Neuronal stem cell (in vitro differentiated cells): Measurements from ENCODE around the gene CCDC160.
"Not testable (repeated sequence)": the region's sequence is repeated elsewhere in the genome, so short reads cannot be mapped to it uniquely, and the experiment has no call there.

Experiments
- DNase-seq: peaks from one replicate; pipeline ENCODE4 v3.0.0-alpha.2; 2013; ENCODE audit warnings: low spot score
- H2AFZ ChIP-seq: one replicate; pipeline ENCODE4 v1.6.1; 2013; ENCODE audit warnings: mild to moderate bottlenecking, low read length, inconsistent platforms
- H2AK5ac ChIP-seq: 2 replicates; pipeline ENCODE4 v1.6.1; 2013; ENCODE audit warnings: low read depth, mild to moderate bottlenecking, inconsistent platforms, low read length, moderate library complexity, mixed read lengths
- H2BK120ac ChIP-seq: 2 replicates; pipeline ENCODE4 v1.6.1; 2013; ENCODE audit warnings: low read depth, mild to moderate bottlenecking, inconsistent platforms, low read length, moderate library complexity, mixed read lengths
- H2BK12ac ChIP-seq: one replicate; pipeline ENCODE4 v1.6.1; 2013; ENCODE audit warnings: low read length, inconsistent platforms
- H2BK15ac ChIP-seq: 2 replicates; pipeline ENCODE4 v1.6.1; 2013; ENCODE audit warnings: mild to moderate bottlenecking, low read length, inconsistent platforms, mixed read lengths
- H2BK5ac ChIP-seq: one replicate; pipeline ENCODE4 v1.6.1; 2013; ENCODE audit warnings: inconsistent platforms, mild to moderate bottlenecking, low read length, moderate library complexity
- H3K14ac ChIP-seq: one replicate; pipeline ENCODE4 v1.6.1; 2013; ENCODE audit warnings: low read length, inconsistent platforms
- H3K18ac ChIP-seq: 2 replicates; pipeline ENCODE4 v1.6.1; 2013; ENCODE audit warnings: low read length, inconsistent platforms
- H3K23ac ChIP-seq: 2 replicates; pipeline ENCODE4 v1.6.1; 2013; ENCODE audit warnings: low read depth, mild to moderate bottlenecking, mixed read lengths, low read length, inconsistent platforms; ENCODE audit not compliant: poor library complexity
- H3K27ac ChIP-seq: replicated peaks from 3 replicates; pipeline ENCODE4 v1.5.1; 2013; ENCODE audit warnings: low read length, inconsistent platforms
- H3K27me3 ChIP-seq, 3 experiments: 2 replicates each; pipeline ENCODE4 v1.6.1; 2013; ENCODE audit warnings: low read length in 3 of 3, mild to moderate bottlenecking in 2 of 3, inconsistent platforms in 1 of 3, low read depth in 1 of 3, mixed read lengths in 1 of 3, moderate library complexity in 1 of 3; ENCODE audit not compliant: control insufficient read depth in 3 of 3, insufficient read depth in 3 of 3
- H3K36me3 ChIP-seq, 2 donors: replicated peaks in 1 of 2; 2 replicates each; pipeline ENCODE4 v1.6.1; 2013; ENCODE audit warnings: low read length in 2 of 2; ENCODE audit not compliant: control insufficient read depth in 2 of 2, insufficient read depth in 2 of 2
- H3K4ac ChIP-seq: 2 replicates; pipeline ENCODE4 v1.6.1; 2013; ENCODE audit warnings: inconsistent platforms, mild to moderate bottlenecking, low read length, moderate library complexity
- H3K4me1 ChIP-seq, 2 donors: 1 replicate in 1 of 2; 2 replicates in 1 of 2; pipeline ENCODE4 v1.6.1; 2013; ENCODE audit warnings: low read length in 2 of 2, low read depth in 1 of 2; ENCODE audit not compliant: control insufficient read depth in 2 of 2, insufficient read depth in 1 of 2
- H3K4me2 ChIP-seq: one replicate; pipeline ENCODE4 v1.6.1; 2013; ENCODE audit warnings: mild to moderate bottlenecking, low read length, inconsistent platforms; ENCODE audit not compliant: insufficient read depth, poor library complexity, severe bottlenecking
- H3K4me3 ChIP-seq, 2 donors: 2 replicates each; pipeline ENCODE4 v1.5.1; 2013; ENCODE audit warnings: low read length in 2 of 2, mild to moderate bottlenecking in 2 of 2, inconsistent platforms in 1 of 2, moderate library complexity in 1 of 2
- H3K79me1 ChIP-seq: one replicate; pipeline ENCODE4 v1.6.1; 2013; ENCODE audit warnings: low read depth, mild to moderate bottlenecking, inconsistent platforms, low read length, moderate library complexity
- H3K9ac ChIP-seq: one replicate; pipeline ENCODE4 v1.6.1; 2013; ENCODE audit warnings: mild to moderate bottlenecking, low read depth, low read length, inconsistent platforms; ENCODE audit not compliant: poor library complexity
- H3K9me3 ChIP-seq, 2 donors: replicated peaks in 1 of 2; 2 replicates each; pipeline versions ENCODE3 to v1.6.1; 2013; ENCODE audit warnings: low read length in 2 of 2, mild to moderate bottlenecking in 2 of 2, inconsistent platforms in 1 of 2, low read depth in 1 of 2, mixed read lengths in 1 of 2, moderate library complexity in 1 of 2; ENCODE audit not compliant: control insufficient read depth in 2 of 2, insufficient read depth in 1 of 2
- H4K8ac ChIP-seq: one replicate; pipeline ENCODE4 v1.6.1; 2013; ENCODE audit warnings: low read depth, mild to moderate bottlenecking, inconsistent platforms, low read length, moderate library complexity
- H4K91ac ChIP-seq: one replicate; pipeline ENCODE4 v1.6.1; 2013; ENCODE audit warnings: low read length, low read depth, mild to moderate bottlenecking, inconsistent platforms; ENCODE audit not compliant: poor library complexity
- WGBS, 2 donors: extraction: QIAGEN DNeasy Blood & Tissue Kit; methylation state at CpG; one replicate each; pipeline ENCODE4 v1.1.7; 2013; ENCODE audit warnings: missing lambda C conversion rate in 2 of 2, mixed read lengths in 1 of 2; ENCODE audit not compliant: insufficient read length in 2 of 2, insufficient replicate concordance in 1 of 2; ENCODE audit errors: extremely low coverage in 2 of 2; 5-methylcytosine and 5-hydroxymethylcytosine counted together

Gene CCDC160

DNA sequence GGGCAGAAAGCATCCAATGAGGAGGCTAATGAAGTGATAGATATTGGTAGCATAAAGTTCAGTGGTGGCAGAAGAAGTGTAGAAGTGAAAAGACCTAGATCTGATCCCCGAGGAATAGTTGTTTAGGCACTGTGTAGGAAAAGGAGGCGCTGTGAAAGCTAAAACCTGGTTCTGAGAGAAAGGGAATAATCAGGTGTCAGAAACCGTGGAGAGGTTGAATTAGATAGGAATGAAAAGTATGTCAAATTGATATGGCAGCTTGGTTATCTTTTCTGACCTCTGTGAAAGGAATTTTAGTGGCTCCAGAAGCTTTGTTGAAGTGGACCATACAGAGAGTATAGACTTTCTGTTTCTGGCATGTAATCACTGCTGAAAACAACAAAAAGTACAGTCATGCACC lies 30.8 kb upstream of the CCDC160 start:
- H4K91ac ChIP-seq, result no peak overlapping the region
- H2AFZ ChIP-seq, result no peak overlapping the region
- H2AK5ac ChIP-seq, result no peak overlapping the region
- H3K14ac ChIP-seq, result no peak overlapping the region
- no peak for DNase-seq
- no peak overlapping the region for H2BK5ac ChIP-seq
- no peak overlapping the region for H3K18ac ChIP-seq
- H3K27ac ChIP-seq, result no peak overlapping the region
- H3K4ac ChIP-seq, result no peak overlapping the region
- no peak overlapping the region for H3K4me2 ChIP-seq
- H3K79me1 ChIP-seq, result no peaks in the 10 kb centered on the region
- WGBS, 2 donors, result no CpG with 5 or more reads among the region's 3 CpGs
- no peaks in the 10 kb centered on the region for H3K9me3 ChIP-seq
- H3K9ac ChIP-seq, result no peak overlapping the region
- H2BK15ac ChIP-seq, result no peak overlapping the region
- H3K4me1 ChIP-seq, result no peaks in the 10 kb centered on the region
- H2BK120ac ChIP-seq, result no peak overlapping the region
- no peaks in the 10 kb centered on the region for H3K36me3 ChIP-seq
- H3K23ac ChIP-seq, result no peak overlapping the region
- H3K4me3 ChIP-seq, result no peak overlapping the region
- no peak overlapping the region for H4K8ac ChIP-seq
- no peak overlapping the region for H2BK12ac ChIP-seq
- H3K27me3 ChIP-seq, result no peaks in the 10 kb centered on the region

GRCh38 chrX:134210465-134210864 lies 26.5 kb upstream of the CCDC160 start:
- H2BK5ac ChIP-seq, result no peak overlapping the region
- no peak for DNase-seq
- H3K4me2 ChIP-seq, result no peak overlapping the region
- H2BK120ac ChIP-seq, result no peak overlapping the region
- no peak overlapping the region for H2BK12ac ChIP-seq
- H3K79me1 ChIP-seq, result no peaks in the 10 kb centered on the region
- no peak overlapping the region for H4K91ac ChIP-seq
- no peak overlapping the region for H3K27ac ChIP-seq
- H3K14ac ChIP-seq, result no peak overlapping the region
- H4K8ac ChIP-seq, result no peak overlapping the region
- no peak overlapping the region for H2AK5ac ChIP-seq
- H3K4me3 ChIP-seq, result no peak overlapping the region
- no peak overlapping the region for H3K4ac ChIP-seq
- no peaks in the 10 kb centered on the region for H3K36me3 ChIP-seq
- H2BK15ac ChIP-seq, result no peak overlapping the region
- H3K9me3 ChIP-seq, result no peaks in the 10 kb centered on the region
- no peaks in the 10 kb centered on the region for H3K4me1 ChIP-seq
- H3K18ac ChIP-seq, result no peak overlapping the region
- no peak overlapping the region for H2AFZ ChIP-seq
- H3K23ac ChIP-seq, result no peak overlapping the region
- H3K27me3 ChIP-seq, result no peaks in the 10 kb centered on the region
- no peak overlapping the region for H3K9ac ChIP-seq

DNA sequence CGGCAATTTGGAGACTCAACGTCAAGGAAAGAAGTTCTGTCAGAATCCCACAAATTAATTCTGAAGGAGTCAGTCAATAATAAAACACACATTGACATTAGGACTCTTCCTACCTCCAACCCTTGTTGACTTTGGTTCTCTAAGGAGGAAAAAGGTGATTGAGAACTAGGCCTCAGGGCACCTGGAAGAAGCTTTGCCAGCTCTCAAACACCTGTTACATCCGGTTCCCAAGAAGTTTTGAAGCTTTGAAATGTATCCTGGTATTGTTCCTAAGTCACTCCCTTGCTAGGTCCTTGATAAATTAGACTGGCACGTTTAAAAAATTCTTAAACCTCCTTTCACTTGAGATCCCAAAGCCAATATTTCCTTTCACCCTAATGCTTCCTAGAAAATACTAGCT lies 1.7 kb upstream of the CCDC160 start:
- no peak overlapping the region for H3K4me3 ChIP-seq
- no peak overlapping the region for H4K8ac ChIP-seq
- H4K91ac ChIP-seq, result no peak overlapping the region
- H3K4me2 ChIP-seq, result no peak overlapping the region
- no peak overlapping the region for H2AFZ ChIP-seq
- H3K14ac ChIP-seq, result no peak overlapping the region
- H3K27me3 ChIP-seq, result no peaks in the 10 kb centered on the region
- no peaks in the 10 kb centered on the region for H3K36me3 ChIP-seq
- H3K4ac ChIP-seq, result no peak overlapping the region
- H3K18ac ChIP-seq, result no peak overlapping the region
- no CpG with 5 or more reads among the region's 4 CpGs for WGBS, 2 donors
- H3K4me1 ChIP-seq, result peaks cover 3 to 12% of the 10 kb centered on the region in 2 donors
- no peak overlapping the region for H2AK5ac ChIP-seq
- no peak overlapping the region for H2BK15ac ChIP-seq
- no peaks in the 10 kb centered on the region for H3K79me1 ChIP-seq
- H2BK12ac ChIP-seq, result no peak overlapping the region
- no peak overlapping the region for H2BK120ac ChIP-seq
- H3K9ac ChIP-seq, result no peak overlapping the region
- DNase-seq, result no peak
- no peak overlapping the region for H3K23ac ChIP-seq
- no peak overlapping the region for H3K27ac ChIP-seq
- no peak overlapping the region for H2BK5ac ChIP-seq
- no peaks in the 10 kb centered on the region for H3K9me3 ChIP-seq

- not testable (repeated sequence) for H3K18ac ChIP-seq, H2AFZ ChIP-seq, H3K36me3 ChIP-seq, H2BK12ac ChIP-seq, H3K23ac ChIP-seq, H3K14ac ChIP-seq, H2BK120ac ChIP-seq, H3K4ac ChIP-seq, H4K8ac ChIP-seq, H3K9me3 ChIP-seq, DNase-seq, H3K79me1 ChIP-seq, H2BK5ac ChIP-seq, H3K9ac ChIP-seq, H4K91ac ChIP-seq, H2AK5ac ChIP-seq, H2BK15ac ChIP-seq, H3K27me3 ChIP-seq
- WGBS, 2 donors, result no CpG with 5 or more reads among the region's 9 CpGs
- H3K4me2 ChIP-seq, result peak overlapping the region; percentile 52
- H3K4me1 ChIP-seq, result peaks cover 9 to 19% of the 10 kb centered on the region in 2 donors
- peak overlapping the region; percentile 74 to 89 for H3K4me3 ChIP-seq
- H3K27ac ChIP-seq, result peak overlapping the region; percentile 22
Measured at GRCh38 chrX:134238144-134238543, 1.2 kb downstream of the CCDC160 start.
